Lung (tissue), 12 donors: ENCODE data around the gene SARDH. TPM values are rescaled to one million over a fixed set of nuclear protein-coding genes. Genes with fewer than 3 reads are reported as not detected.

Source experiments
- ATAC-seq: fragments of 200-7000 bp; cut with Tn5 transposase; one replicate; pipeline ENCODE4 v1.9.1; 2020; ENCODE audit warnings: moderate number of reproducible peaks; ENCODE audit not compliant: insufficient read depth, low FRiP score
- DNase-seq, 3 donors: peaks; one replicate each; pipeline ENCODE4 v3.0.0-alpha.2; 2013 to 2017
- H3K27ac ChIP-seq, 2 donors: one replicate each; pipeline ENCODE4 v1.5.1; 2013; ENCODE audit warnings: mild to moderate bottlenecking in 2 of 2, moderate library complexity in 2 of 2, control low read depth in 1 of 2, inconsistent platforms in 1 of 2, low read depth in 1 of 2, low read length in 1 of 2
- H3K27me3 ChIP-seq, 3 donors: one replicate each; pipeline ENCODE4 v1.5.1; 2013; ENCODE audit warnings: low read length in 2 of 3; ENCODE audit not compliant: control insufficient read depth in 3 of 3, insufficient read depth in 3 of 3
- H3K36me3 ChIP-seq, 4 donors: one replicate each; pipeline ENCODE4 v1.5.1; 2013; ENCODE audit warnings: low read length in 4 of 4, mild to moderate bottlenecking in 1 of 4, moderate library complexity in 1 of 4; ENCODE audit not compliant: control insufficient read depth in 4 of 4, insufficient read depth in 4 of 4
- H3K4me1 ChIP-seq, 5 donors: one replicate each; pipeline ENCODE4 v1.5.1; 2013; ENCODE audit warnings: low read length in 5 of 5, mild to moderate bottlenecking in 2 of 5, moderate library complexity in 1 of 5; ENCODE audit not compliant: control insufficient read depth in 5 of 5, insufficient read depth in 5 of 5
- H3K4me3 ChIP-seq: one replicate; pipeline ENCODE4 v1.5.1; 2013; ENCODE audit warnings: mild to moderate bottlenecking, control low read depth, moderate library complexity
- H3K9ac ChIP-seq, 2 donors: one replicate each; pipeline ENCODE4 v1.5.1; 2013; ENCODE audit warnings: low read length in 2 of 2, control low read depth in 1 of 2; ENCODE audit not compliant: insufficient read depth in 1 of 2
- H3K9me3 ChIP-seq, 4 donors: one replicate each; pipeline ENCODE4 v1.5.1; 2013; ENCODE audit warnings: low read length in 3 of 4, mild to moderate bottlenecking in 1 of 4, moderate library complexity in 1 of 4; ENCODE audit not compliant: control insufficient read depth in 4 of 4, insufficient read depth in 3 of 4
- CTCF ChIP-seq: IDR thresholded peaks from 2 replicates; pipeline ENCODE4 v1.5.1; 2012; ENCODE audit warnings: mild to moderate bottlenecking; ENCODE audit errors: control extremely low read depth, extremely low read depth
- whole genome bisulfite sequencing, 2 donors: extraction: QIAGEN DNeasy Blood & Tissue Kit; methylation state at CpG; one replicate each; pipeline ENCODE4 v1.1.7; 2013; 5-methylcytosine and 5-hydroxymethylcytosine counted together
- polyA plus RNA-seq, 2 donors: library from polyadenylated mRNA; stranded (reverse); fragments of 200-250 nt; gene quantifications; one replicate each; pipeline ENCODE4 v1.2.1, GENCODE V29; 2013
- total RNA-seq, 2 donors: library from RNA; depleted of rRNA in 1 of 2; stranded (reverse); fragments of >200 nt in 1 of 2; gene quantifications; one replicate each; pipeline ENCODE4 v1.2.1, GENCODE V29; 2014 to 2021
- donor health status: control.
- donor health status: control.
- donor health status: Bipolar disorder and iron deficiency.
- donor health status: healthy.
- donor health status: DM: yes; HTN: yes; CAD: no.

SARDH gene
- total and polyA plus RNA-seq, 4 donors: 1.8 to 8.4 (median 4.7) TPM

- H3K27me3 ChIP-seq: peaks cover 0 to 33% (median 9%) of the 10 kb centered on the region in 3 donors
- H3K27ac ChIP-seq: peak overlapping the region in 1 of 2 donors; percentile 7
- peak; percentile 34 to 39 (median 37) for DNase-seq
- H3K9ac ChIP-seq: no peak overlapping the region
- peaks cover 0 to 14% (median 5%) of the 10 kb centered on the region in 5 donors for H3K4me1 ChIP-seq
- H3K4me3 ChIP-seq: no peak overlapping the region
- peaks cover 0 to 2% (median 0%) of the 10 kb centered on the region in 4 donors for H3K36me3 ChIP-seq
- no peak for TF ChIP-seq CTCF
- peak; percentile 71 for ATAC-seq
- WGBS, 2 donors: 11 to 16% methylated on average over 46 of the region's 46 CpGs
- H3K9me3 ChIP-seq: no peaks in the 10 kb centered on the region
Observed at GRCh38 chr9:133658442-133659431, 79.4 kb downstream of the SARDH start.

GRCh38 chr9:133657120-133657661 lies 81.0 kb downstream of the SARDH start:
- no peak for TF ChIP-seq CTCF
- peaks cover 0 to 37% (median 9%) of the 10 kb centered on the region in 3 donors for H3K27me3 ChIP-seq
- no peak overlapping the region for H3K27ac ChIP-seq
- no peaks in the 10 kb centered on the region for H3K36me3 ChIP-seq
- no peak overlapping the region for H3K9ac ChIP-seq
- no peak overlapping the region for H3K4me3 ChIP-seq
- H3K9me3 ChIP-seq: no peaks in the 10 kb centered on the region
- no peak for ATAC-seq
- H3K4me1 ChIP-seq: peaks cover 0 to 14% (median 5%) of the 10 kb centered on the region in 5 donors
- no peak for DNase-seq
- WGBS, 2 donors: 80 to 90% methylated on average over 13 of the region's 13 CpGs

GRCh38 chr9:133656211-133657119 lies 81.7 kb downstream of the SARDH start:
- no peak for TF ChIP-seq CTCF
- H3K4me3 ChIP-seq: no peak overlapping the region
- H3K9me3 ChIP-seq: no peaks in the 10 kb centered on the region
- 62 to 64% methylated on average over 36 of the region's 36 CpGs for WGBS, 2 donors
- ATAC-seq: no peak
- peaks cover 0 to 37% (median 9%) of the 10 kb centered on the region in 3 donors for H3K27me3 ChIP-seq
- no peak for DNase-seq
- H3K9ac ChIP-seq: no peak overlapping the region
- no peak overlapping the region for H3K27ac ChIP-seq
- peaks cover 0 to 14% (median 5%) of the 10 kb centered on the region in 5 donors for H3K4me1 ChIP-seq
- no peaks in the 10 kb centered on the region for H3K36me3 ChIP-seq
